ENCODE results near the gene REM1.

DNA sequence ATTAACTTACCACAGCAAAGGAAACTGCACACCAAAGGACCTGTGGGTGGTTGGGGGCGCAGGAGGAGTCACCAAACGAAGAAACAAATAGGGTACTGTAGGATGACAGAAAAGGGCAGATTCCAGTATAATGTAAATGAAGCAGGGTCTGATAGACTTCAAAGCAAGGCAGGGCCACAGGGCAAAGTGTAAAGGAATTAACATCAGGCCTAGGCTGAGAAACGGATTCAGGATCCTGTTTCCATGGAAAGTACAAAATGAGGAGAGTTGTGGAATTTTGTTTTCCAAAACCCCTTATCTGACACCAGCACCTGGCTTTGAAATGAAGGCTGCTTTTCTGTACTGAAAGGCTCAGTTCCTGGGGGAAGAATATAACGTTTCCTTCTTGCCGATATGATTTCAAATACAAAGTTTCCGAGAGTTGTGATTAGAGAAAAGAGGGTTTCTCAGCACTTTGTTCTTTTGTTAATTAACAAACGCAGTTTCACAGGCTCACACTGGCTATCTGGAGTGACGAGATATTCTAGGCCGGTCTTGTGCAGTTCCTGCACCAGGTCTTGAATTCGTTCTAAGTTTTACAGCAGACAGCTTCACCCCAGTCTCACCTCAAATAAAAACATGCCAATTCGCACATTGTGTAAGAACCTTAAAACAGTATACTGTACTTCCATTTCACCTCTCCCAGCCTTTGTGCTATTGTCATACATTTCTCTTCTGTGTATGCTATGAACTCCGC is 28.8 kb upstream of the REM1 start:
- TF ChIP-seq POLR2A (IDR thresholded peaks at IDR 0.05; ENCODE audit: low read length) (no peak), GATA1 (IDR thresholded peaks at IDR 0.05; ENCODE audit: low read depth, low read length) (no peak)
